Mucosa of gallbladder (tissue), 1 donor: ENCODE results near the gene LCMT1. TPM values are rescaled to one million over a fixed set of nuclear protein-coding genes. Genes with fewer than 3 reads are reported as not detected.

Experiments
- DNase-seq: peaks from one replicate; pipeline ENCODE4 v3.0.0-alpha.2; 2020; ENCODE audit warnings: low spot score
- total RNA-seq: library from RNA; stranded (reverse); gene quantifications from one replicate; pipeline ENCODE4 v1.2.1, GENCODE V29; 2021
- donor health status: DM: no; HTN: no; CAD: no.

LCMT1 gene
- total RNA-seq, 1 donor from 2014 or later, result 31.0 TPM

DNA sequence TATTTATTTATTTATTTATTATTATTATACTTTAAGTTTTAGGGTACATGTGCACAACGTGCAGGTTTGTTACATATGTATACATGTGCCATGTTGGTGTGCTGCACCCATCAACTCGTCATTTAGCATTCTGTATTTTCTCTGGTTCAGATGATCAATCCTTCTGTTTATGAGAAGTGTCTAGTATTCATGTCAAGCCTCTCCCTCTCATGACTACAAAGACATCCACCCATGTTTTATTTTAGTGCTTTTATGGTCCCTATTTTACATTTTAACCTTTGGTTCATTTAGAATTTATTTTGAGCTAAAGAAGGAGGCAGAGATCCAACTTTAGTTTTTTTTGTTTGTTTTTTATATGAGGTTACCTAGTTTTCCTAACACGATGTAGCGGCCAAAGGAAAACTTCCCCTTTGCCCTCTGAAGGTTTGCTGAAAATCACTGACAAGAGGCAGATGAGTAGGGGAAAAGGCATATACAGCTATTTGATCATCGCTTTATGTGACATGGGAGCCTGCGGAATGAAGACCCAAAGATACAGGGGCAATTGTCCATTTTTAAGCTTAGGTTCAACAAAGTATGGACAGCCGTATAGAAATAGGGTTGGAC is 82.8 kb downstream of the LCMT1 start:
- no peak for DNase-seq

DNA sequence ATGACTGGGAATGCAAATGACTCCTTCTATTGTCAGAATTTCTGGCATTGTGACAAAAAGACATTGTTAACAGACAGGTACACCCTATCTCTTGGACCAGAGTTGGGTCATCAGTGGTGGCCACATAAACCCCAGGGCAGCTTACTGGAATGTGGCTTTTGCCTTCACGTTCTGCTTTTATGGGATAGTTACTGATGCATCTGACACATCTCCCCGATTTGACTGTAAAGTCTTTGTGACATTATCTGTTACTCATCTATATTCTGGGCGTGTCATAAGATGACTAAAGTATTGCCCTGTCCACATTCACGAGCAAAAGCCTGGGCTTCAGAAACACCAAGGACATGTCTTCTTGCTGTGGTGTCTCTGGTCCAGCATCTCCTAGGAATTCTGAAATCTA is 86.5 kb downstream of the LCMT1 start:
- DNase-seq, result no peak

DNA sequence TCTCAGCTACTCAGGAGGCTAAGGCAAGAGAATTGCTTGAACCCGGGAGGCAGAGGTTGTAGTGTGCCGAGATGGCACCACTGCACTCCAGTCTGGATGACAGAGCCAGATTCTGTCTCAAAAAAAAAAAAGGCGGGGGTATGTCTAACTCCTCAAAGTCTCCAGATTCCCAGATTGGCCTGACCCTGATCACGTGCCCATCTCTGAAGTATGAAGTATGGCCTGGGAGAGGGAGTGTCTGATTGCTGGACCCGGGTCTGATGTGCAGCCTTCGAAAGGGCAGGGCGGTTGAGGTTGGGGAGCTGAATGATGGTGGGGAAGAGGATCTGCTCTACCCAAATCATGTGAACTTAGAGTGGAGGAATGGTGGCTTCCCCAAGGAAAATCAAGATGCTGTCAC is 87.9 kb downstream of the LCMT1 start:
- no peak for DNase-seq

DNA sequence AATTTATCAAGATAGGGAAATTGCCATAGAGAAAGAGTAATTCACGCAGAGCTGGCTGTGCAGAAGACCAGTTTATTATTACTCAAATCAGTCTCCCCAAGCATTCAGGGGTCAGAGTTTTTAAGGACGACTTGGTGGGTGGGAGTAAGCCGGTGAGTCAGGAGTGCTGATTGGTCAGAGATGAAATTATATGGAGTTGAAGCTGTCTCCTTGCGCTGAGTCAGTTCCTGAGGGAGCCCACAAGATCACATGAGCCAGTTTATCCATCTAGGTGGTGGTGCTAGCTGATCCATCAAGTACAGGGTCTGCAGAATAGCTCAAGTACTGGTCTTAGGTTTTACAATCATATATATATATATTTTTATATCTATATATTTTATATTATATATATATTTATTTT is 99.2 kb downstream of the LCMT1 start:
- no peak for DNase-seq

DNA sequence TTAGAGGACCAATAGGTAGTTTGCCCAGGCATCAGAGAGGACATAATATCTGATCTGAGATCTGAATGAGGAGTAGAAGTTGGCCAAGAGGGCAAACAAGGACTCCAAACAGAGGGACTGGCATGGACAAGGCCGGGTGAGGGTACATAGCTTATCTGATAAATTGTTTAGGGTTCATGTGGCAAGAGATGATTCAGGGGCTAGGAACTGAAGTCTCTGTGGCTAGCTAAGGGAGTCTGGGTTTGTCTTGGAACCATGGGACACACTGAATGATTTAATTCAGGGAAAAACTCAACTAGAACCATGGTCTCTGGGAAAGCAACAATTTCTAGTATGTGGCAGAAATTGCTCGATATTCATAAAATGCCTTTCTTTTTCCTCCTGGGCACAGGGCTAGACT is 101.1 kb downstream of the LCMT1 start:
- no peak for DNase-seq

DNA sequence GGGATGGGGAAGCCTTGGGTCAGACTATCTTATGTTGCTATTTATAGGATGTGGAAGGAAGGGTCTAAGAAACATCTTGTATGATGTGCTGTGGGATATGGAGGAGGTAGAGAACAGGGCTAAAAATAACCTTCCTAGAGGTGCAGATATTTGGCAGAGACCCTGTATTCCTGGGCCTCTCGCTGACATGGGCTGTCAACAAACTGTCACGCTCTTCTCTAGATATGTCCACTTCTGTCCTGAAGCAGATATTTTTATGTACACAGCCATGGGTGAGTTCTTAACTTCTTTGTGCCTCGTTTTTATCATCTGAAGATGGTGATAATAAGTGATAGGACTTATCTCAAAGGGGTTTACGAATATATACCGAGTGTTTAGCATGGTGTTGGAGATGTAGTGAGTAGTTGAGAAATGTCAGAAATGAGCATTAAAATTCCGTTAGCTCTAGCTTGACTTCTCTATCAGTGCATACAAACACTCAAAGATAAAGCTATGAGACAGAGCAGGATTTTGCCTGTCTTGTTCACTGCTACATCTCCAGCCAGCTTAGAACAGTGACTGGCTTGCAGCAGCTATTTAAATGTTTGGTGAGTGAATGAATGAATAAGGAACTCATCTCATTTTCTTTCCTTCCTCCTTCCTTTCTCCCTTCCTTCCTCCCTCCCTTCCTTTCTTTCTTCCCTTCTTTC is 102.3 kb downstream of the LCMT1 start:
- no peak for DNase-seq

DNA sequence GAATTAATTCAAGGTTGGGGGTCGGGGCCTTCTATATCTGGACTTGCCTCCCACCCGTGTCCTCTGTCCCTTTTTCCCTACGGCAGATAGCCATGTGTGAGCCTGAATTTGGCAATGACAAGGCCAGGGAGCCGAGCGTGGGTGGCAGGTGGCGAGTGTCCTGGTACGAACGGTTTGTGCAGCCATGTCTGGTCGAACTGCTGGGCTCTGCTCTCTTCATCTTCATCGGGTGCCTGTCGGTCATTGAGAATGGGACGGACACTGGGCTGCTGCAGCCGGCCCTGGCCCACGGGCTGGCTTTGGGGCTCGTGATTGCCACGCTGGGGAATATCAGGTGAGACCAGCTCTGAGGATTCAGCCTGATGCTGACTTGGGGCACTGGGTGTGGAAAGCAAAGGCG is 105.6 kb downstream of the LCMT1 start:
- DNase-seq, result no peak

DNA sequence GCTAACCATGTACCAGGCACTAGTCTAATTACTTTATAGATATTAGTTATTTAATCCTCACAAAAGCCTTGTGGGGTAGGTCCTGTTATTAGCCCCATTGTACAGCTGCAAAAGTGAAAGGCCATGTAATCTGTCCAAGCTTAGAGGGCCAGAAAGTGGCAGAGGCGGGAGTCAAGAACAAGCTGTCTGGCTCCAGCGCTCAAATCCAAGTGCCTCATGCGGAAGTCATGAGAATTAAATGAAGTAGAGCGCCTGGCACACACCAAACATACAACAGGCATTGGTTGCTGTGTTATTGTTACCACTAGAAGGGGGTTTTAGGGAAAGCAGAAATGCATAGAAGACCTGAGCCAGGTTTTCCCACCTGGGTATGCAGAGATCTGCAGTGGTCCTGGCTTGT is 106.4 kb downstream of the LCMT1 start:
- no peak for DNase-seq

DNA sequence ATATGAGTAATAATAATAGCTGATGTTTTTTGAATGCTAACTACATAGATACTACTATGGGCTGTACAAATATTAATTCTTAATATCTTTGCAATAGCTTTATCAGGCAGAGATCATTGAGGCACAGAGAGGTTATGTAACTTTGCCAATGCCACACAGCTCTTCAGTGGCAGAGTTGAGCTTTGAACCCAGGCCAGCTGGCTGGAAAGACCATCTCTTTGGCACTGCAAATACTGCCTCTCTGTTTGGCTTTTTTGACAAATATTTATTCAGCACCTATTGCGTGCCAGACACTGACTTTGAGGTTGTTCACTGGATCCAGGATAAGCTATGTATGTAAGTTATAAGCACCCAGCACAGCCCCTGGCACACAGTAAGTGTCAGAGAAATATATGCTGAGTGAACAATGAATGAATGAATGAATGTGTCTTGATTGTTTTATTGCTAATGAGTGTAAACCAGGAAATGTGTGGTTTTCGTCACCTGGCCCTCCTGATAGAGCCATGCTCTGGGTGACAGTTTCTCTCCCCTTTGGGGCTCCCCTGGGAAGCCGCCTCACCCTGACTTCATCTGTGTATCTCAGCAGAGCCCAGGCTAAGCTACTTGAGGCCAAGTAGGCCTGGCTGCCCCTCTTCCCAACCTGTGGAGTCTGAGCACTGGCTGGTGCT is 107.7 kb downstream of the LCMT1 start:
- DNase-seq, result no peak

DNA sequence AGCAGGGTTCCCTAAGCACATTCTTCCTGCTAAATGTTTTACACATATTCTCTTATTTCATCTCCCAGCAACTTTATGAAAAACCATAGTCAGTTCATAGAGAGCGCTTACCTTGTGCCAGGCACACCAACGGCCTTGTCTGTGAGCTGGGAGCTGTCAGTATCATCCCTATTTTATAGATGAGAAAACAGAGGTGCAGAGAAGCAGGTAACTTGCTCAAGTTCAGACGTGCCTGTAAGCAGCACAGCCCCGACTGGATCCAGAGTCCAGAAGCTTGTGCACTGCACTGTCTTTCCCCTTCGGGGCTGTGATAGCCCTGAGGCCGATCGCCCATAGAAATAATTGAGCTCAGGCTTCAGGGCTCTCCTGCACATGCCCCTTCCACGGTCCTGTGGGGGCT is 111.4 kb downstream of the LCMT1 start:
- no peak for DNase-seq

DNA sequence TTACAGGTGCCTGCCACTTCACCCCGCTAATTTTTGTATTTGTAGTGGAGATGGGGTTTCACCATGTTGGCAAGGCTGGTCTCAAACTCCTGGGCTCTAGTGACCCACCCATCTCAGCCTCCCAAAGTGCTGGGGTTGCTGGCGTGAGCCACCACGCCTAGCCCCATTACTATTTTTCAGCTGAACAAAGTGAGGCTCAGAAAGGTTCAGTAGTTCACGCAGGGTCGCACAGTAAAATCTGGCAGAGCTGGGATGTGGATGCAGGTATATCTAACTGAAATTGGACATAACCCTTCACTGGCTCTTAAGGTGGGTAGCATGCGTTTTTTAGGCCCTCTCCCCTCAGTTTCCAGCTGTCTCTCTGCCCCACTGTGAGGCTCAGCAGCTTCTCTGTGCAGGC is 112.4 kb downstream of the LCMT1 start:
- no peak for DNase-seq

DNA sequence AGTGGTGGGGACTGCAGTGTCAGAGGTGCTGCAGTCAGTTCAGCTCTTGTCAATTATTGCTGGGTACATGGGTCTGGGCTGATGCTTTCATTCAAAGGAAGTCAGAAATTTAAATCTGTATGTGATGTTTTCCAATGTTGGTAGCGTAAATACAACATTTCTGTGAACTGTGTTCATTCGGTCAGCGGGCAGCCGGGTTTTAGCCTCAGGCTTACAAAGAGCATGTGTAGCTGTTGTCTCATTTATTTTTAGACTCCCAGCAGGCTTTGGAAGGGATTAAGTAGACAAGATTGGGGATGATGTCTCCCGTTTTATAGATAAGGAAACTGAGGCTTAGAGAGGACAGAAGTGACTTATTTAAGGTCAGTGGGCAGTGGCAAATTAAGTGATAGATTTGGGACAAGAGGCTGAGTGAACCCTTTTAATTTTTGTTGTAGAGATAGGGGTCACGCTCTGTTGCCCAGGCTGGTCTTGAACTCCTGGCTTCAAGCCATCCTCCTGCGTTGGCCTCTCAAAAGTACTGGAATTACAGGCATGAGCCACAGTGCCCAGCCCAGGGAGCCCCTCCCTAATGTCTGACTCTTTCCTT is 113.3 kb downstream of the LCMT1 start:
- DNase-seq, result no peak

Other genes with a start within 250 kb of the LCMT1 start
- 72.9 TPM for gene ARHGAP17, start 96.4 kb upstream of the LCMT1 start, total RNA-seq
- not detected for gene AQP8, start 105.2 kb downstream of the LCMT1 start, total RNA-seq
- 3.5 TPM for gene ZKSCAN2, start 146.1 kb downstream of the LCMT1 start, total RNA-seq